GM21825 (cell line): ENCODE data around the gene TH.

Source experiments
- ATAC-seq: cut with Tn5 transposase; IDR thresholded peaks from one replicate; pipeline ENCODE4 v1.9.1; 2021; ENCODE audit warnings: mild to moderate bottlenecking, moderate library complexity; ENCODE audit not compliant: unreplicated experiment

TH gene

DNA sequence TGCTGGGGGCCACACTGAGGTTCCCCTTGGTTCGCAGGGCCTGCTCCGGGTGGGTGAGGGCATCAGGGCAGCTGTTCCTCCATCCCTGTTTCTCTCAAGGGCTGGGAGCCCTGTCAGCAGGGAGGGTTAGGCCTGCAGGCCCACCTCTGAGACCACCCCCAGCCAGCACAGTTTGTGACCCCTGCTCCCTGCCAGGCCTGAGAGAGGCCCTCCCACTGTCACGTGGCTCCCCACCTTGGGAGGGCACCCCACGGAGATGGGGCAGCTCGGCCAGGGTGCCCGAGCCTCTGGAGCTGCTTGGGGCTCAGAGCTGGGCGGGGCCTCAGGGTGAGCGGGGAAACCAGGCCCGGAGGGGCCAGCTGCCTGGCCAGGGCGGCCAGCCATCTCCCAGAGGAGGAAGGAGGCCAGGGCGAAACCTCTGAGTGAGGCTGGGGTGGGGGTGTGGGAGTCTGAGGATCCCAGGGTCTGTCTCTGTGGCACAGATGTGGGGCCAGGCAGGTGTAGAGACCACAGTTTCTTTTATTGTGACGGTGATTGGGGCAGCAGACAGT, 8.1 kb downstream of the TH start:
- ATAC-seq: no peak

GRCh38 chr11:2160736-2161259, 10.8 kb downstream of the TH start, which contains the start of gene INS:
INS (minus strand) TSS chr11:2161209; CDS start chr11:2160971, 238 bp downstream.
- ATAC-seq: no peak

DNA sequence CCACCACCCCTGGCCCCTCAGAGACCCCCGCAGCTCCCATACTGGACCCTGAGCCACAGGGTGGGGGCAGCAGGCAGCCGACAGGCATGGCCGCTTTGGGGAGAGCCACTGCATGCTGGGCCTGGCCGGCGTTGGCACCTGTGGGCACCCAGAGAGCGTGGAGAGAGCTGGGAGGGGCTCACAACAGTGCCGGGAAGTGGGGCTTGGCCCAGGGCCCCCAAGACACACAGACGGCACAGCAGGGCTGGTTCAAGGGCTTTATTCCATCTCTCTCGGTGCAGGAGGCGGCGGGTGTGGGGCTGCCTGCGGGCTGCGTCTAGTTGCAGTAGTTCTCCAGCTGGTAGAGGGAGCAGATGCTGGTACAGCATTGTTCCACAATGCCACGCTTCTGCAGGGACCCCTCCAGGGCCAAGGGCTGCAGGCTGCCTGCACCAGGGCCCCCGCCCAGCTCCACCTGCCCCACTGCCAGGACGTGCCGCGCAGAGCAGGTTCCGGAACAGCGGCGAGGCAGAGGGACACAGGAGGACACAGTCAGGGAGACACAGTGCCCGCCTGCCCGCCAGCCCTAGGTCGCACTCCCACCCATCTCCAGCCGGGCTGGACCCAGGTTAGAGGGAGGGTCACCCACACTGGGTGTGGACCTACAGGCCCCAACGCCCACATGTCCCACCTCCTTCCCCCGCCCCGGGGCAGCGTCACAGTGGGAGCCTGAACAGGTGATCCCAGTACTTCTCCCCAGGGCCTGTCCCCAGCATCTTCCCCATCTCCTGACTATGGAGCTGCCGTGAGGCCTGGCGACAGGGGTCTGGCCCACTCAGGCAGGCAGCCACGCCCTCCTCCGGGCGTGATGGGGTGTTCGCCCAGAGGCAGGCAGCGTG, 11.8 kb downstream of the TH start:
- ATAC-seq: no peak

DNA sequence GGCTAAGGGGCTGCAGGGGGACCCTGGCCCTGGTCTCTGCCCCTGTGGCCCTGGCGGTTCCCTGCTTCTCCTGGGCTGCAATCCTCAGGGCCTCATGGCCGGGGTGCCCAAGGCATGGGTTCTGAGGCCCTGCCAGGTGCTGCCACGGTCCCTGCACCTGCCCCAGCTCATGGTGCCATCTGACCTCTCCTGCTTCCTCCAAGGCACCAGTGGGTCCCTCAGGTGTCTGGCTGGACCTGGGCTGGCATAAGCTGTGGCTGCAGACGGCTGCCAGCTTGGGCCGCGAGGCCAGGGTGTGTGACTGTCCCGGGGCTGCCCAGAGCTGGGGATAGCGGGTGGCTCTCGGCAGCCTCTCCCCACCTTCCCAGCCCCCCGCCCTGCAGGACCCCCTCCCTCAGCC, 12.6 kb downstream of the TH start:
- ATAC-seq: no peak

- ATAC-seq: no peak
Measured at GRCh38 chr11:2158296-2158737, 13.3 kb downstream of the TH start.

DNA sequence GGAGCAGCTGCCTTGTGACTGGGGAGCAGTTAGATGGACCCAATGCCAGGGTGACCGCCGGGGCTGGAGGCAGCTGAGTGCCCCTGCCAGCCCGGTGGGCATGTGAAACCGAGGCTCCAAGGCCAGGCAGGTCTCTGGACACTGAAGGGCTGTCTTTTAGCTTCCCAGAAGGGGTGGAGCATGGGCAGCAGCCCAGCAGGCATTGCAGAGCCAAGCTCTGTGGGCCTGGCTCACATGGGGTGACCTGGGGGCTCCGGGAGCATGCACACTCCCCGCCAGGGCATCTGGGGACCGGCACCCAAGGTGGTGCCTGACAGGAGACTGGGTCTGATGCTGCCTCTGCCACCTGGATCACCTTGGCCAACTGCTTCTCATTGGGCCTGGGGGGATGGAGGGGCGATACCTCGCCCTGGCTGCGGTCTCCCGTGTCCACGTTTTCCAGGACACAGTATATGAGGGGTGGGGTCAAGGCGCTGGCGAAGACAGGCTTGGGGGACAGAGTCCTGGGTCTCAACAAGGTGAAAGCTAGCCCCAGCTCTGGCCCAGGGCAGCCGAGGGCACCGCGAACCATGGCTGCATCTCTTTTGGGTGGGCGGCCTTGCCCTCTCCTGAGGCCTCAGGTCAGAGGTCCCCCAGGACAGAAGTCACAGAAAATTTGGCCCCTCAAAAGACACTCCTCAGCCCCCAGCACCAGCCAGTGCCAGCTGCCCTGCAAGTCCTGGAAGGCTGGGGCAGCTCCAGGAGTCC, 14.1 kb downstream of the TH start:
- no peak for ATAC-seq

DNA sequence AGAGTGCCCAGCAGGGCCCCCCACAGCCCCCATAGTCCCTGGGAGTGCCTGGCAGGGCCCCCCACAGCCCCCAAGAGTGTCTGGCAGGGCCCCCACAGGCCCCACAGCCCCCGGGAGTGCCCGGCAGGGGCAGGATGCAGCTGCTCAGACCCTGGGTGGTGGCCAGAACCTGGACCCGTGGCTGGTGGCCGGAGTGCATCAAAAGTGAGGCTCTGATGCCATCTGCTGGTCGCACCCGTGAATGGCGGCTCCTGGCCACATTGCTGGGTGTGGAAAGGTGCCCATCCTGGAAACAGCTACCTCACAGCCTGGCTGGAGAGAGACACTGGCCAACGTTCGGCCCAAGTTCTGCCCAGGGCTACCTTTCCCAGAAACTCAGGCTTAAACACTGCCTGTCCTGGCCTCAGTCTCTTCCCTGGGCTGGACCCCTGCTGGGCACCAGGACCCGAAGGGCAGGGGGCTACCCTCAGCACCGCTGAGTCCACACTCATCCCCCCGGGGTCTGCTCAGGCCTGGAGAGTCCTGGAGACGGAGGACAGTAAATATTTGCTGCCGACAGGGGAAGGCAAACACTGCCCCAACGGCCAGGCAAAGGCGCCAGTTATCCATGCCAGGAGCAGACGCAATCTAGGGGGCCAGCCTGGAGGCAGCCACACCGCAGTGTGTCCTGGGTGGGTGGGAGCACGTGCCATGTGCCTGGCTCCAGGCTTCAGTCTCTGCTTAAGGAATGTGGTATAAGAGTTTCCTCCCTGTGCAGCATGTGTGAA, 15.0 kb downstream of the TH start:
- no peak for ATAC-seq

DNA sequence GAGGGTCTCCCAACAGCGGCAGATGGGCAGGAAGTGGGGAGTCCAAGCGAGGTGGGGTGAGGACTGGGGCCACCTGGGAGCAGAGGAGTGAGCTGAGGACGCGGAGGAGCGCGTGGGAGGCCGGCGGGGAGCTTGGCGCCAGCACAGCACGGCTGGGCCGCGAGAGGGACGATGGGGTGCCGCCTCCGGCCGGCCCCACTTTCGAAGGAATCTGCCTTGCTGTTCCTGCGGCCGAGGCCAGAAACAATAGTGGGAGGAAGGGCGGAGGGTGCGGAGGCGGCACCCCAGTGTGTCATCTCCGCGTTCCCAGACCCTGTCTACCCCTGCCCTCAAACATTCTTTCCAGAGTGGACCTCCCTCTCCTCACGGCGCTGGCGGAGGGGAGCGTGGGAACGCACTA, 16.1 kb downstream of the TH start:
- no peak for ATAC-seq

DNA sequence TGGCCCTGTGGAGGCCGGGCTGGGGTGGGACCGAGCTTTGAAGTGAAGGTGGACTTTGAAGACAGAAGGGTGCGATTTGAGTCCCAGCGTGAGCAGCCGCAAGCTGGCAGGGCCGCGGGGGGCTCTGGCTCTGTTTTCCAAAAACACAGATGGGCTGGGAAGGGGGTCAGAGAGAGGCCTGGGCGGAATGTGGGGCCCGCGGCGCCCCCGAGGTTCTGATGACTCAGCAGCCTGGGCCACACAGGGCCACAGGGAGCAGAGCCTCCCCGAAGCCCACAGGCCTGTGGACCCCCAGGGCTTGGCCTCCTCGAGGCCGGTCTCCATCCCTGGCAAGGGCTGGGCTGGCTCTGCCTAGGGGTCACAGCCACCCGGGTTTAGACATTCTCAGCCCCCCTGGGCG, 16.7 kb downstream of the TH start:
- no peak for ATAC-seq

DNA sequence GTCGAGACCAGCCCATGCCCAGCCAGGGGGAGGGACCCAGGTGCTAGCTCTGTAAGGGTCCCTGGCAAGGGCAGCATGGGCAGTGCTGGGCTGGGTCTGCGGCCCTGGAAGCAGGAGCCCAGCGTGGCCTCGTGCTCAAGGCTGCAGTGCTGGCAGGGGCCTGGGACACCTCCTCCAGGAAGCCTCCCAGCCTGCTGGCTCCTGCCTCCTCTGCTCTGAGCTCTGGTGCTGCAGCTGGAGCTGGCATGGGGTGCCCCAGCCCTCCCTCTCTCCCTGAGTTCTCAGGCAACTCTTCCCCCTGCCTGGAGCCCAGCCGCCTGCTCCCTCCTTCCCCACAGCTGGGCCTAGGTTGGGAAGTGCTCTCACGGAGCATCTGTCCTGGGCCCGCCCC, 17.4 kb downstream of the TH start:
- no peak for ATAC-seq

GRCh38 chr11:2153581-2154194, 17.9 kb downstream of the TH start:
- ATAC-seq: no peak

- ATAC-seq: no peak
Measured at GRCh38 chr11:2151500-2152257, 19.9 kb downstream of the TH start.

DNA sequence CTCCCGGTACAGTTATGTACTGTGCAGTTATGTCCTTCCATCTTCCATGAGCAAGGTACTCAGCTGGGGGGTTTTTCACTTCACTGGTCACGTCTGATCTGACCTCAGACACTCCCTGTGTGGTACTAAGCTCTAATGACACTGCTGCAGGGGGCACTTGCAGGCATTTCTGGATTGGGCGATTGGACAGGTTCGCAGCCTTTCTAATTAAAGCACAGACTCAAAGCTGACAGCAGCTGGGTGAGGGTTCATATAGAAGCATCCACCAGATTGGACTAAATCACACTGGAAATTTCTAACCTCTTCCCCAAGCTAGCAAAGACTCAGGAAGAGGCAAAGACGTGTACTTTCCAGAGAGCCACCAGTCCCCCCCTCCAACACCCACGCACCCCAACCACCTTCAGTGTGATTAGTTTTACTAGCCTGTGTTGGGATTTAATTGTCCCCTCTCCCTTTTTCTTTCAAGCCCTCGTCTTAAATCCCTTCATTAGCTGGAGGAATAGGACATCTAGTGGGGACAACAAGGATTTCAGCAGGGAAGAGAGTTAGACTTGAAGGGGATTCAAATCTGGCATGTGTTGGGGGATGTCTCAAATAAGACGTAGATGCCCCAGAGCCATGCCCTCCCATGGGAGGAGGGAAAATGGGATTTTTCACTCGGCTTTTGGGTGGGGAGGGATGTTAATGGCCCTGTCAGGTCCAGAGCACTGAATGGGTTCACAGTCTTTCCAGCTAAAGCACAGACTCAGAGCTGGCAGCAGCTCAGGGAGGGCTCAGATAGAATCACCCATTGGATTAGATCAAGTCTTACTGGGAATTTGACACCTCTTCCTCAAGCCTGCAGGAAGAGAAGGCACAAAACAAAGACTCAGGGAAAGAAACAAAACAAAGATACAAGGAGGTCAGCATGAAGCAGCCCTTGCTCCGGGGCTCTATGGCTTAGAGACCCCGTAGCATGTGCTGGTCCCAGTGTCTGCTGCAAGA, 21.5 kb downstream of the TH start:
- no peak for ATAC-seq

DNA sequence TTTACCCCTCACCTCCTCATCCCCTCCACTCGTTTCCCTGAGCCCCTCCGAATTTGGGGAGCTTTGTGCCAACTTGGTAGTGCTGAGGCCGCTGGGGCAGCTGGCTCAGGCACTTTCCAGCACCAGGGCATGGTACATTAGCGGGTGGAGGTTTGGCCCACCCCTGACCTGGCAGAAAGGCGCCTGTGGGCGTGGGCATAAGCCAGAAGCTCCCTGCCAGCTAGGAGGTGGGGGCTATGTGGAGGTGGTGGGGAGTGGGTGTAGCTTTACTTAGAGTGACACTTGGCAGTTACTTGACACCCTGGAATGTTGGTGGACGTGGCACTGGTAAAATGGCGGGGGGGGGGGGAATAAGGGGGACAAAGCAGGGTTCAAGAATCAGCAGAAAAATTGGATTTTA, 22.2 kb downstream of the TH start:
- ATAC-seq: no peak

- no peak for ATAC-seq
Measured at GRCh38 chr11:2148595-2148994, 23.0 kb downstream of the TH start.

GRCh38 chr11:2147391-2147790, 24.2 kb downstream of the TH start:
- ATAC-seq: no peak

GRCh38 chr11:2146051-2146450, 25.6 kb downstream of the TH start:
- no peak for ATAC-seq

DNA sequence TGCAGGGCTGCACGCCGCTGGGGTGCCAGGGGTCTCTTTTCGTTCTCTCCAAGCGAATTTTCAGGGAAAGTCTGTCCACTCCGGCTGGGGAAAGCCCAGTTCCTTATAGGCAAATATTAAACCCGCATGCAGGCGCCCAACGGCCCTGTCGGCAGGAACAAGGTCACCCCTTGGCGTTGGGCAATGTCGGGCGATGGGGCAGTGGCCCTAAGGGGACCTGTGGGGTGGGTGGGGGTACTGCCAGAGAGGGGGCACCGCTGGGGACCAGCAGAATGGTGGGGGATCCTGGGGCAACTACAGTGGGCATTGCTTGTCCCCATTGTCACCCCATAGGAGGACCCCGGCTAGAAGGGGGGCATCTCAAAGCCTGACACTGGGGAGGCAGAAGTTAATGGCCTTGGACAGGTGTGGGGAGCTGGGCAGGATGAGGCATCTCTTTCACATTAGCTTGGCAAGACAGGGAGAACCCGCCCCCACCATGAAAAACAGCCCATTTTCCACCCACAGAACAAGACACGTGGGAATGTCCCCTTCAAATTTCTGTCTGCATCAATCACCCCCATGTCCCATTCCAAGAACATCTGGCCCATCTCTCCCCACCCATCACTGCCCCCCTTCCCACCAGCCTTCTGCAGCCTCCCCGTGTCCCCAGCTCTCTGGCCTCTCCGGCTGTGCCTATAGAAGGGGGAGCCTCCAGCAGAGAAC, 26.9 kb downstream of the TH start:
- ATAC-seq: no peak
